ENCODE data around the gene NRXN3.

DNA sequence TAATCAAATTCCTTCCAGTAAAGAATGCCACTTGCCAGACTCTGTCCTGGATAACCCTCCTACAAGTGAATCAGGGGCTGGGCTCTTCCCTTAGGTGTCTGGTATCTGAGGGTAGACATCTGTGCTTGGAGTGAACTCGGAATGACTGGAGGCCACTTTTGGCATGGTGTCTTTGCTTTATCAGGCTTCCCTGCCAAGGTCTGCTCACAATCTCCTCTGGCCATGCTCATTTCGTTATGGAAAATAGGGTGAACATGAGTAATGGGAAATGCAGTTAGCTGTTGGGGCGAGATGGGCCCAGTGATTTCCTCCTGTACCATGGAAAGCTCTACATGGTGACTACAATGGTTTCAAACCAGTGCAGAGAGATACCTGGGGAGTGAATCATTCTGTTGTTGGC lies 212.9 kb downstream of the NRXN3 start:
- TF ChIP-seq NR1H2 (CRISPR knock-in tag; IDR thresholded peaks at IDR 0.05; ENCODE audit: borderline replicate concordance, low read depth) (no peak), ZSCAN25 (CRISPR knock-in tag; IDR thresholded peaks at IDR 0.05) (no peak), SUZ12 (IDR thresholded peaks at IDR 0.05; ENCODE audit: low read depth, low read length) (no peak)
- TF ChIP-seq, protein P1, sequence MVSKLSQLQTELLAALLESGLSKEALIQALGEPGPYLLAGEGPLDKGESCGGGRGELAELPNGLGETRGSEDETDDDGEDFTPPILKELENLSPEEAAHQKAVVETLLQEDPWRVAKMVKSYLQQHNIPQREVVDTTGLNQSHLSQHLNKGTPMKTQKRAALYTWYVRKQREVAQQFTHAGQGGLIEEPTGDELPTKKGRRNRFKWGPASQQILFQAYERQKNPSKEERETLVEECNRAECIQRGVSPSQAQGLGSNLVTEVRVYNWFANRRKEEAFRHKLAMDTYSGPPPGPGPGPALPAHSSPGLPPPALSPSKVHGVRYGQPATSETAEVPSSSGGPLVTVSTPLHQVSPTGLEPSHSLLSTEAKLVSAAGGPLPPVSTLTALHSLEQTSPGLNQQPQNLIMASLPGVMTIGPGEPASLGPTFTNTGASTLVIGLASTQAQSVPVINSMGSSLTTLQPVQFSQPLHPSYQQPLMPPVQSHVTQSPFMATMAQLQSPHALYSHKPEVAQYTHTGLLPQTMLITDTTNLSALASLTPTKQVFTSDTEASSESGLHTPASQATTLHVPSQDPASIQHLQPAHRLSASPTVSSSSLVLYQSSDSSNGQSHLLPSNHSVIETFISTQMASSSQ (IDR thresholded peaks at IDR 0.05; ENCODE audit: low read depth) = no peak
- TF ChIP-seq, protein P1 (CRISPR knock-in tag; IDR thresholded peaks at IDR 0.05; ENCODE audit: borderline replicate concordance) = no peak

All from HepG2 (cell line).